ENCODE results near the gene RBM47.
"Not testable (repeated sequence)": the region's sequence is repeated elsewhere in the genome, so short reads cannot be mapped to it uniquely, and the experiment has no call there.

Gene RBM47

GRCh38 chr4:40394236-40394635 lies 235.4 kb downstream of the RBM47 start:
- TF ChIP-seq CTCF (IDR thresholded peaks at IDR 0.05; ENCODE audit: control insufficient read depth, insufficient read depth, low read depth, low read length, missing control alignments) = no peak
- no peak overlapping the region for H3K4me3 ChIP-seq (ENCODE audit: control insufficient read depth, low read depth, low read length)
- DNase-seq (ENCODE audit: low read depth) = no peak

- H3K4me3 ChIP-seq (ENCODE audit: control insufficient read depth, low read depth, low read length); DNase-seq (ENCODE audit: low read depth): not testable (repeated sequence)
These were observed 237.4 kb downstream of the RBM47 start for GRCh38 chr4:40392241-40392640.

GRCh38 chr4:40389986-40390385 lies 239.7 kb downstream of the RBM47 start:
- H3K4me3 ChIP-seq (ENCODE audit: control insufficient read depth, low read depth, low read length) = no peak overlapping the region
- TF ChIP-seq CTCF (IDR thresholded peaks at IDR 0.05; ENCODE audit: control insufficient read depth, insufficient read depth, low read depth, low read length, missing control alignments) = no peak
- DNase-seq (ENCODE audit: low read depth) = no peak

- no peak for DNase-seq (ENCODE audit: low read depth)
- H3K4me3 ChIP-seq (ENCODE audit: control insufficient read depth, low read depth, low read length) = no peak overlapping the region
- TF ChIP-seq CTCF (IDR thresholded peaks at IDR 0.05; ENCODE audit: control insufficient read depth, insufficient read depth, low read depth, low read length, missing control alignments) = no peak
These were observed 241.4 kb downstream of the RBM47 start for GRCh38 chr4:40388239-40388638.

DNA sequence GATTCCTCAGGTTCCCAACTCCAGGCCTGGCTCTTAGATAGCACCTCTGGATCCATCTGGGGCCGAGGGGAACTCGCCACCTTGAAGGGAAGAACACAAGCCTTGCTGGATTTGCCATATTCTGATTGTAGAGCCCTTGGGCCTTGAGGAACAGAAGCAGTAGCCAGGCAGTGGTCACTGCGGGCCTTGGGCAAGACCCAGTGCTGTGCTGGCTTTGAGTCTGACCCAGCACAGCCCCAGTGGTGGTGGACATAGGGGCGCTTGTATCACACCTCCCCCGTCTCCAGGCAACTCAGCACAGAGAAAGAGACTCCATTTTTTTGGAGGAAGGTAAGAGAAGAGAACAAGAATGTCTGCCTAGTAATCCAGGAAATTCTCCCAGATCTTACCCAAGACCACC lies 249.0 kb downstream of the RBM47 start:
- no peak for TF ChIP-seq CTCF (IDR thresholded peaks at IDR 0.05; ENCODE audit: control insufficient read depth, insufficient read depth, low read depth, low read length, missing control alignments)
- DNase-seq (ENCODE audit: low read depth) = no peak
- H3K4me3 ChIP-seq (ENCODE audit: control insufficient read depth, low read depth, low read length) = no peak overlapping the region

DNA sequence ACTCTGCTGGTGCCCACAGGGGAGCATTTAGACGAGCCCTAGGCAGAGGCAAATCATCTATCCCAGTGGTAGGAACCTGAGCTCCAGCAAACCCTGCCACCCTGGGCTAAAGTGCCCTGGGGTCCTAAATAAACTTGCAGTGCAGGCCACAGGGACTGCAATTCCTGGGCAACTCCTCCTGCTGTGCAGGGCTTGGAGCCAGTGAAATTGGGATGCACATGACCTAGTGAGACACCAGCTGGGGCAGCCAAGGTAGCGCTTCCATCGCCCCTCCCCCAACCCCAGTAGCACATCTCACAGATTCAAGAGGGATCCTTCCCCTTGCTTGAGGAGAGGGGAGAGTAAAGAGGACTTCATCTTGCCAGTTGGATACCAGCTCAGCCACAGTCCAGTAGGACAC lies 250.4 kb downstream of the RBM47 start:
- TF ChIP-seq CTCF (IDR thresholded peaks at IDR 0.05; ENCODE audit: control insufficient read depth, insufficient read depth, low read depth, low read length, missing control alignments) = no peak
- no peak for DNase-seq (ENCODE audit: low read depth)
- H3K4me3 ChIP-seq (ENCODE audit: control insufficient read depth, low read depth, low read length) = no peak overlapping the region

DNA sequence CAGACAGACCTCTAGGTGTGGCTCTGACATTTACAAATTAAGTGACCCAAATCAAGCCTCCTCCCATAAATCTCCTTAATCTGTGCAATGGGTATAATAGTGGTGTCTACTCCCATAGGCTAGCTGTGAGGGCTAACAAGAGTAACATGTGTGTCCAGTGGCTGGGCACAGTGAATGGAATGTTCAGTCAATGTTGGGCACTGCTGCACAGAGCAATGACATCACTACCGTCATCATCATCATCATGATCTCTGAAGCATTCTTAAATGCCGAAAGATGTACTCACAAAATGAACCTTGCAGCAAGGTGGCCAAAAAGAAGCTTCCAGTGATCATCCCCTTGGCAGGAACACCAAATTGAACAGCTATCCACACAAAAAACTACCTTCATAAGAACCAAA lies 251.0 kb downstream of the RBM47 start:
- TF ChIP-seq CTCF (IDR thresholded peaks at IDR 0.05; ENCODE audit: control insufficient read depth, insufficient read depth, low read depth, low read length, missing control alignments) = no peak
- no peak overlapping the region for H3K4me3 ChIP-seq (ENCODE audit: control insufficient read depth, low read depth, low read length)
- no peak for DNase-seq (ENCODE audit: low read depth)
